ENCODE data around the gene TSSC4.

TSSC4 gene

GRCh38 chr11:2418693-2419360, 18.3 kb downstream of the TSSC4 start:
- DNase-seq (ENCODE audit: low spot score), result no peak

- peak; percentile 76 for DNase-seq (ENCODE audit: low spot score)
Measured at GRCh38 chr11:2419638-2420501, 19.3 kb downstream of the TSSC4 start.

- DNase-seq (ENCODE audit: low spot score), result peak; percentile 90
Measured at GRCh38 chr11:2420502-2421225, 20.1 kb downstream of the TSSC4 start.

GRCh38 chr11:2421226-2421994, 20.9 kb downstream of the TSSC4 start:
- DNase-seq (ENCODE audit: low spot score), result no peak

- no peak for DNase-seq (ENCODE audit: low spot score)
Measured at GRCh38 chr11:2421996-2422395, 21.4 kb downstream of the TSSC4 start.

GRCh38 chr11:2422461-2423156, 22.1 kb downstream of the TSSC4 start:
- DNase-seq (ENCODE audit: low spot score), result no peak

GRCh38 chr11:2423157-2424025, 22.8 kb downstream of the TSSC4 start:
- no peak for DNase-seq (ENCODE audit: low spot score)

- no peak for DNase-seq (ENCODE audit: low spot score)
Measured at GRCh38 chr11:2424811-2425495, 24.4 kb downstream of the TSSC4 start.

GRCh38 chr11:2425506-2425905, 25.0 kb downstream of the TSSC4 start:
- no peak for DNase-seq (ENCODE audit: low spot score)

GRCh38 chr11:2426221-2426620, 25.7 kb downstream of the TSSC4 start:
- no peak for DNase-seq (ENCODE audit: low spot score)

- no peak for DNase-seq (ENCODE audit: low spot score)
Measured at GRCh38 chr11:2426826-2427521, 26.4 kb downstream of the TSSC4 start.

- no peak for DNase-seq (ENCODE audit: low spot score)
Measured at GRCh38 chr11:2427721-2428321, 27.3 kb downstream of the TSSC4 start.

GRCh38 chr11:2428322-2428795, 27.8 kb downstream of the TSSC4 start:
- DNase-seq (ENCODE audit: low spot score), result peak; percentile 68

- DNase-seq (ENCODE audit: low spot score), result no peak
Measured at GRCh38 chr11:2431395-2431794, 30.8 kb downstream of the TSSC4 start.

- DNase-seq (ENCODE audit: low spot score), result no peak
Measured at GRCh38 chr11:2432171-2432621, 31.6 kb downstream of the TSSC4 start.

- DNase-seq (ENCODE audit: low spot score), result no peak
Measured at GRCh38 chr11:2432628-2433071, 32.1 kb downstream of the TSSC4 start.

- no peak for DNase-seq (ENCODE audit: low spot score)
Measured at GRCh38 chr11:2433106-2433925, 32.8 kb downstream of the TSSC4 start.
